GM18511 (cell line): ENCODE results near the gene EGFLAM.

ENCODE experiments used
- ATAC-seq: cut with Tn5 transposase; IDR thresholded peaks from one replicate; pipeline ENCODE4 v1.9.1; 2021; ENCODE audit warnings: mild to moderate bottlenecking, moderate library complexity; ENCODE audit not compliant: unreplicated experiment

Gene EGFLAM

DNA sequence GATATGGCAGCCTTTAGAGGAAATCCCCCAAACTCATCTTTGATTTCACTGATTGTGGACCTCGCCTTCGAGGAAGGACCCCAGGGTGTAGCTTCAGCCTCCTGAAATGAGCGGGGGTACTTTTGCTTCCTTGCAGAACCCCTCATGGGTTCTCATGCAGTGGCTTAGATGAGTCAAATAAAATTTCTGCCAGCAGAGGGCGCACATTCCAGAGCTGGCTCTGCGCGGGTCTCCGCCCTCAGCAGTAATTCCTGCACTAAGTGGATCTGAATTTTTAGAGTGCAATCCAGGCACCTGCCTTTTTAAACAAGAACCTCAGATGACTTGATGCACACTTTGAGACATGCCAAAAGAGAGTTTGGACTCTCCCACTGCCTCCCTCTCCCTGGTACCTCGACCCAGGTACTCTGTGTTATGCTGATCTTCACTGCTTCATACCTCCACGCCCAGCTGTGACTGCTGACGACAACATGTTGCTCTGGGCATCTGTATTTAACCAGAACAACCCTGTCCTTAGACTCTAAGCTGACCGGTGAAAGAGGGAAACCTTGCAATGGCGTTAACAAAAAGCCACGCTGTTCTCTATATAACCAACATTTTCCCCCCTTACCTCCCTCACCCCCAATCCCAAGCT lies 7.3 kb downstream of the EGFLAM start:
- ATAC-seq = peak; percentile 90

DNA sequence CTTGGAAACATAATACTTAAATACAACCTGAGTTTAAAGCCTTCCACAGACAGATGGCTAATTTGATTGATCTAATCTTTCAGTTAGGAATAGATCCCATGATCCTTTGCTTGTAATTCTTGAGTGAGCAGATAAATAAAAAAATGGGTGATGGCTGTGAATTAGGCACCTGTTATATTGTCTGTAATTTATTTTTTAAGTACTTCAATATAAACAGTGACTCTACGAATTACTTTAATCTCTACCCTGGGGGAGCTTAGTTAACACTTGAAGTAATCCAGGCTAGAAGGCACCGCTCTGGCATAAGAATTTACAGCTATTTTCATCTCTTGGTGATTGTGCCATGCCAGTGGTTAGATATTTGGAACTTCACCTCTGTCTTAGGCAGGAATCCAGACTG lies 9.0 kb downstream of the EGFLAM start:
- ATAC-seq = no peak

DNA sequence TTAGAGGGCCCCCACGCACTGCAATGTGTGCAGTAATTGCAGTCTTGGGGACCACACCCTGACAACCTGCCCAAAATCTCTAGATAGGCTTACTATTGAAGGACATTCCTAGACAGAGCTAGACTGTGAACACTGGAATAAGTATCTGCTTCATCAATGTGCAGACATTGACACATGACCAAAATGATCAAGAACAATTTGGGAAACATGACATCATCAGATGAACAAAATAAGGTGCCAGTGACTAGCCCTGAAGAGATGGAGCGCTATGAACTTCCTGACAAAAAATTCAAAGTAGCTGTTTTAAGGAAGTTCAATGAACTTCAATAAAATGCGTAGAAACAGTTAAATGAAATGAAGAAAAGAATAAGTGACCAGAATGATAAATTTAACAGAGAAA lies 15.3 kb downstream of the EGFLAM start:
- no peak for ATAC-seq

GRCh38 chr5:38274370-38274769 lies 16.0 kb downstream of the EGFLAM start:
- ATAC-seq = no peak

DNA sequence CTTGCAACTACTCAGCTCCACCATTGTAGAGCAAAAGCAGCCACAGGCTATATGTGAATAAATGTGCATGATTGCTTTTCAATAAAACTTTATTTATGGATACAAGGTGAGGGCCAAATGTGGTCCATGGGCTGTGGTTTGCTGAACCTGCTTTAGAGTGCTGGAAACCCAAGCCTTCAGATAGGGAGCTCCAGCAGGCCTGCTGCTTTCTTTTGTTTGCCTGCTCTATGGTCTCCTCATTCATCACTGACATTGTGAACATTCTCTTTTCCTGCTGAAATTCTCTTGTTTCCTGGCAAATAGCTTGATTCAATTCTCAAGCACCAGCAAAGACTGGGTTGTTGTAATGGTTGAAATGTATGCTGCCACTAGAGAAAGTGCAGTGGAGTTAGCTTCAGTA lies 26.0 kb downstream of the EGFLAM start:
- no peak for ATAC-seq

- ATAC-seq = no peak
Observed at GRCh38 chr5:38285226-38285625, 26.9 kb downstream of the EGFLAM start.

DNA sequence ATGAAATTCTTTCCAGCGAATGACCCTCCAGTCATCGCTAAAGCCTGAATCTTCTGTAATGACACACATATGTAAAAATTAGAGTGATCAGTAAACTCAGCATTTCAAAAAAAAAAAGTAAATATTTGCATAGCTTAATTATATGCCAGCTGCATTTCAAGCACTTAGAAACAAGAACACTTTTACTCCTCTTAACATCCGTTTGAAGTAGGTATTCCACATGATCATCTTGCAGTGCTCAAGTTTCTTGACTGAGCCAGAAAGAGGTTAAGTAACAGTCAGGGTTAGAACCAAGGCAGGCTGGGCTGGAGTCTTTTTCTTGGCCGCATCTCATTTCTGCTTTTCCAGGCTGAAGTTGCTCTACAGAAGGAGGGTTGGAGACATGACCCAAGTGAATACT lies 27.6 kb downstream of the EGFLAM start:
- no peak for ATAC-seq

DNA sequence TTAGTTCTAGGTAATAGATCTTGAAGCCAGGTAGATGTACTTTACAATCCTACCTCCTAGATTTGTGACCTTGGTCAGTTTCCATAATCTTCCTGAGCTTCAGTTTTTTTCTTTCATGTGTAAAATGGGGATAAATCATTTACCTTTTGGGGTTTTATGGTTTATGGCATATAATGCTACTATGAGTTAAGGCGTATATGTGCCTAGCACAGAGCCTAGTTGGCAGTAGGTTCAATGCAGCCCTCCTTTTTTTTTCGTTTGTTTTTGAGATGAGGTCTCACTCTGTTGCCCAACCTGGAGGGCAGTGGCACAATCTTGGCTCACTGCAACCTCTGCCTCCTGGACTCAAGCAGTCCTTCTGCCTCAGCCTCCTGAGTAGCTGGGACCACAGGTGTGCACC lies 28.8 kb downstream of the EGFLAM start:
- no peak for ATAC-seq

- no peak for ATAC-seq
Observed at GRCh38 chr5:38289457-38289856, 31.1 kb downstream of the EGFLAM start.

GRCh38 chr5:38290028-38290653 lies 31.8 kb downstream of the EGFLAM start:
- ATAC-seq = no peak

- ATAC-seq = no peak
Observed at GRCh38 chr5:38291355-38291754, 33.0 kb downstream of the EGFLAM start.

DNA sequence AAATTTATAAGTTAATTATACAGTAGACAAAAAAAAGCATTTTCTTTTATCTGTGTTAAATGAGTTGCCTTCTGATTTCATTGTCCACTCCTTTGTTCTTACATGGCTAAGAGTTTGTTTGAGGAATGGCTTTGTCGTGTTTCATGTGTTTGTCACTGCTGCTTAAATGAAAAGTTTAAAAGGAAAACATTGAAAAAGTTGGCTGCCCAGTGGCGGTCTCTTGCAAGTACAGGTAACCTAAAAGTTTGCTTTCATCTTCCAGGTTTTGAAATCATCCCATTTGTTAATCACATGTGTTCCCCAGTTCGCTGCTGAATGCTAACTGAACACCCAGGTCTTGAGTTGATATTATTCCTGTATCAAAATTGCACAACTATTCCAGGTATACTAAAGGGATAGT lies 33.9 kb downstream of the EGFLAM start:
- no peak for ATAC-seq

DNA sequence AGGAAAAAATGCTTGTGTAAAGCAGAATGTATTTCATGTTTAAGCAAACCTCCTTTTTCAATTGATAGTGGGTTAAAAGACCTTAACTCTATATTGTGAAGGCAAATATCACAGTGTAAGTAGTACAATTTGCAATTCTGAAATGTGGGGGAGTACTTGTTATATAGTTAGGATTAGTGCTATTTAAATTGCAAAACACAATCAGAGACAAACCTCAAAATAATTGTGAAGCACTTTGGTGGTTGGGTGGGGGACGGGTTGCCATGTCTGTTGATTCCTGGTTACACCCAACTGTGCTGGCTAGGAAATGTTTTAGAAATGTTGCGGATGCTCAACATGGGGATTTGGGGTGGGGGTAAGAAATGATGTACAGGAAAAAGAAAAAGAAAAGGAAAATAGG lies 37.4 kb downstream of the EGFLAM start:
- ATAC-seq = no peak

DNA sequence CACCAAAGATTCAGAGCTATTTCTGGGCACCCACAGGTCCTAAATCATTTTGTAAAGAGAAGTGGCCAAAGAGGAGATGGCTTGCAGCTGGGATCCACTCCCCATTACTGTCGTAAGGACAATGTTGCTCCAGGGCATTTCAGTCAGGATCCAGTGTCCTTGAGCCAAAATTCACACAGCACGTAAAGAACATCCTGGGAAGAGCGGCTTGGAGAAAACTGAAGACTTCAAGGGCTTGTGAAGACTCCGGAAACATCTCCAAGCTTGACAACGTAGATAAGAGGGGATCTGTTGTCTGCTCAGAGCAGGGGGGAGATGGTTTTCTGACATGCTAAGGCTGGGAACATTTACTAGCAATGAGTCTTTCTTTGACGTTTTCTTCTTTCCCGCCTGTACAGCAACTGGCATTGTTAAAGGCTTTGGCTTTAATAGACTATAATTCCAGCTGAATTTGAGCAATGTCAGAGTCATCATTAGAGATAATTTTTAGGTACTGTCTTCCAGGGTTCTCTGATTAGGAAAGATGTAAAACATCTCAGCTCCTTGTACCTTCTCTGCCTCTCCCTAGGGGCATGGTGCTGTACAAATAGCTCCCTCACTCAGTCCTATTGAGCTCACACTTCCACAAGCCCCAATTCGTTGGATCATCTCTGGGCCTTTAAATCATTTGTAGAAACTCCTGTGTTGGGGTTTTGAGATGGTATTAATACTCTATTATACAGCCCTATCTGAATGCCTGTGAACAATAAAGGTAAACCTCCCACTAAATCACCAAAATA lies 39.7 kb downstream of the EGFLAM start:
- ATAC-seq = no peak

GRCh38 chr5:38299585-38299984 lies 41.2 kb downstream of the EGFLAM start:
- ATAC-seq = no peak

DNA sequence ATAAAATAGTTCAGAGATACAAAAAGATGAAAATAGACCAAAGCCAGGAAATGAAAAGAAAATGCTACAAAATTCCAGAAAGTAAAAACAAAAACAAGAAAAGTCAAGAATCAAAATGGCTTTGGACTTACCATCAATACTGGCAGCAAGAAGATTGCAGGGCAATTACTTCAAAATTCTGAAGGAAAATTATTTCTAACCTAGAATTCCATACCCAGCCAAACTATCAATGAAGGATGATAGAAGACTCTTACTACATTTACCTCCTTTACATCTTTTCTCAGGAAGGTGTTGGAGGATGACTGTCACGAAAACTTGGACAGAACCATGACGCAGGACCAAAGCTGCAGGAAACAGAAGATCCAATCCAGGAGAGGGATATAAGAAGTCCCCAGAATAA lies 46.8 kb downstream of the EGFLAM start:
- ATAC-seq = no peak

- ATAC-seq = no peak
Observed at GRCh38 chr5:38307845-38308244, 49.5 kb downstream of the EGFLAM start.

GRCh38 chr5:38316544-38317224 lies 58.3 kb downstream of the EGFLAM start:
- ATAC-seq = no peak

GRCh38 chr5:38317868-38318267 lies 59.5 kb downstream of the EGFLAM start:
- no peak for ATAC-seq

GRCh38 chr5:38319491-38319890 lies 61.1 kb downstream of the EGFLAM start:
- ATAC-seq = no peak

- ATAC-seq = no peak
Observed at GRCh38 chr5:38321978-38322377, 63.6 kb downstream of the EGFLAM start.
